H1 (cell line): ENCODE data around the gene PBX1. TPM values are rescaled to one million over a fixed set of nuclear protein-coding genes. Genes with fewer than 3 reads are reported as not detected.

Experiments
- CBX5 ChIP-seq: fragments of 300-800, 300-1000 bp; sonication (generic); IDR thresholded peaks from 2 replicates; pipeline ENCODE4 v1.7.1; 2016; ENCODE audit warnings: antibody characterized with exemption, low read length, low read depth
- CEBPB ChIP-seq: IDR thresholded peaks from 2 replicates; pipeline ENCODE4 v1.6.1; 2012; ENCODE audit warnings: low read depth, low read length
- CHD2 ChIP-seq: IDR thresholded peaks from 2 replicates; pipeline ENCODE4 v1.6.1; 2012; ENCODE audit warnings: low read length, improper control_type of control experiment
- FOSL1 ChIP-seq: IDR thresholded peaks from 2 replicates; pipeline ENCODE4 v1.6.1; 2011; ENCODE audit warnings: mild to moderate bottlenecking, low read depth, low read length, moderate library complexity; ENCODE audit not compliant: insufficient read depth
- RNF2 ChIP-seq: fragments of 200-900, 300-1000 bp; sonication (generic); IDR thresholded peaks from 2 replicates; pipeline ENCODE4 v1.7.1; 2016; ENCODE audit warnings: borderline replicate concordance, low read depth, mild to moderate bottlenecking, antibody characterized with exemption, low read length; ENCODE audit not compliant: poor library complexity, severe bottlenecking; ENCODE audit errors: missing control alignments
- polyA plus RNA-seq, 7 experiments: library from polyadenylated mRNA; depleted of rRNA in 3 of 7; stranded (reverse) in 5 of 7; unstranded in 2 of 7; fragments of >200 nt in 5 of 7; fragments of 200-250 nt in 2 of 7; gene quantifications; 1 replicate in 5 of 7; 2 replicates in 1 of 7; 4 replicates in 1 of 7; pipeline versions ENCODE4 v1.2.1 to v1.2.3, GENCODE V29; 2011 to 2013; ENCODE audit warnings: missing spikeins in 2 of 7, mixed read lengths in 2 of 7
- total RNA-seq: library from RNA; stranded (reverse); fragmentation: NEBNext Ultra II Directional; extraction: Animal tissue kit (Norgen Biotek cat#: 25700); gene quantifications from 2 replicates; pipeline ENCODE4 v1.2.1, GENCODE V29; 2021
- TF ChIP-seq, protein P1 (sequence below): IDR thresholded peaks from 2 replicates; pipeline ENCODE4 v1.6.1; 2011; ENCODE audit warnings: low read depth, mild to moderate bottlenecking, low read length; ENCODE audit not compliant: insufficient read depth

PBX1 gene
- total and polyA plus RNA-seq, 2 of the 8 experiments (the other 6 are each of a cell fraction or from before 2014, with no cell fraction given), result 87.4 to 124 TPM

DNA sequence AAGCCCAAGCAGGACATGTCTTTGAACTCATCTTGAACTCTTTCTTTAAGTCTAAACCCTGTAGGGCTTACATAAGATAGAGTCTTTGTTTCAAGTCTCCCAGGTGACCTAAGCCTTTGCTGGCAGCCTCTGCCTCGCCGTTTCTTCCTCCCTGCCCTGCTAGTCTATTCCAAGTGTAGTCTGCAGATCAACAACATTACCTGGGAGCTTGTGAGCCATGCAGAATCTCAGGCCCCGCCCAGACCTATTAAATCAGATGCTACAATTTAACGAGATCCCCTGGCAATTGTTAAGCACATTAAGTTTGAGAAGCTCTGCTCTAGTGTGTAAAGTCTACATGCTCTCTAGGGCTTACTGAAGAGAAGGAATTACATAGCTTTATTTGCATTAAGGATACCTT is 271.6 kb downstream of the PBX1 start (continued):
- TF ChIP-seq, protein P1, sequence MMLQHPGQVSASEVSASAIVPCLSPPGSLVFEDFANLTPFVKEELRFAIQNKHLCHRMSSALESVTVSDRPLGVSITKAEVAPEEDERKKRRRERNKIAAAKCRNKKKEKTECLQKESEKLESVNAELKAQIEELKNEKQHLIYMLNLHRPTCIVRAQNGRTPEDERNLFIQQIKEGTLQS, result no peak
- TF ChIP-seq FOSL1 (no peak), CBX5 (no peak), CEBPB (no peak), RNF2 (no peak), CHD2 (no peak)
- TF ChIP-seq, all 59 proteins: peak for 0
